GM12878 (cell line): ENCODE data around the gene CFAP61. TPM values are rescaled to one million over a fixed set of nuclear protein-coding genes. Genes with fewer than 3 reads are reported as not detected.

Experiments used
- BCL11A ChIP-seq: IDR thresholded peaks from 2 replicates; pipeline ENCODE4 v1.6.1; 2011; ENCODE audit warnings: low read depth, low read length
- BRCA1 ChIP-seq: IDR thresholded peaks from 2 replicates; pipeline ENCODE4 v1.6.1; 2011; ENCODE audit warnings: low read depth, low read length, improper control_type of control experiment
- CBFB ChIP-seq: IDR thresholded peaks from 2 replicates; pipeline ENCODE4 v1.6.1; 2016; ENCODE audit warnings: antibody characterized with exemption, low read depth
- CBX5 ChIP-seq: sonication (generic); IDR thresholded peaks from 2 replicates; pipeline ENCODE4 v1.6.1; 2016; ENCODE audit warnings: low read depth, moderate library complexity, mild to moderate bottlenecking, inconsistent platforms
- CHD4 ChIP-seq: fragments of 200-600 bp; sonication (generic); IDR thresholded peaks from 2 replicates; pipeline ENCODE4 v1.6.1; 2016; ENCODE audit warnings: mild to moderate bottlenecking
- CTCF ChIP-seq, 3 experiments: IDR thresholded peaks in 2 of 3; conservative IDR thresholded peaks in 1 of 3; 2 replicates each; pipeline ENCODE4 v1.5.1; 2011; ENCODE audit warnings: low read depth in 3 of 3, low read length in 3 of 3, mild to moderate bottlenecking in 3 of 3, control low read depth in 2 of 3, moderate library complexity in 2 of 3, inconsistent platforms in 1 of 3, mixed read lengths in 1 of 3; ENCODE audit not compliant: control insufficient read depth in 2 of 3, insufficient read depth in 1 of 3; ENCODE audit errors: extremely low read depth in 1 of 3
- IKZF2 ChIP-seq, 2 experiments: fragments of 450-650 bp; IDR thresholded peaks; 2 replicates each; pipeline ENCODE4 v1.6.1; 2017; ENCODE audit warnings: mild to moderate bottlenecking in 2 of 2, moderate library complexity in 2 of 2
- MLLT1 ChIP-seq: fragments of 450-650 bp; IDR thresholded peaks from 2 replicates; pipeline ENCODE4 v1.6.1; 2016; ENCODE audit warnings: mild to moderate bottlenecking
- NR2C2 ChIP-seq: IDR thresholded peaks from 2 replicates; pipeline ENCODE4 v1.6.1; 2011; ENCODE audit warnings: borderline replicate concordance, low read depth; ENCODE audit not compliant: control insufficient read depth, insufficient read length
- PBX3 ChIP-seq: IDR thresholded peaks from 2 replicates; pipeline ENCODE4 v1.6.1; 2011; ENCODE audit warnings: mild to moderate bottlenecking, low read depth, low read length, moderate library complexity; ENCODE audit not compliant: insufficient replicate concordance
- RFX5 ChIP-seq: IDR thresholded peaks from 2 replicates; pipeline ENCODE4 v1.6.1; 2011; ENCODE audit warnings: low read depth, low read length, improper control_type of control experiment
- STAT1 ChIP-seq: fragments of 450-650 bp; conservative IDR thresholded peaks from 2 replicates; pipeline ENCODE4 v1.6.1; 2014; ENCODE audit warnings: antibody characterized with exemption, mild to moderate bottlenecking
- polyA plus RNA-seq, 11 experiments: library from polyadenylated mRNA; depleted of rRNA in 4 of 11; unstranded in 6 of 11; stranded (reverse) in 5 of 11; fragments of >200 nt; fragmentation: Nextera tagmentation in 4 of 11; fragmentation: Illumina TruSeq in 1 of 11; extraction: Ambion mirVana in 4 of 11; extraction: Trizol in 1 of 11; gene quantifications; 1 replicate in 1 of 11; 2 replicates in 10 of 11; pipeline versions ENCODE4 v1.2.1 to v1.2.3, GENCODE V29; 2011 to 2016; ENCODE audit warnings: inconsistent platforms in 2 of 11, missing spikeins in 2 of 11, low read depth in 1 of 11
- total RNA-seq, 4 experiments: library from RNA; depleted of rRNA in 3 of 4; stranded (reverse); fragments of >200 nt in 3 of 4; fragmentation: Illumina TruSeq in 1 of 4; extraction: Trizol in 1 of 4; gene quantifications; 2 replicates each; pipeline versions ENCODE4 v1.2.1 to v1.2.3, GENCODE V29; 2013 to 2021
- TF ChIP-seq, protein P1 (sequence below): fragments of 450-650 bp; IDR thresholded peaks from 2 replicates; pipeline ENCODE4 v1.6.1; 2016; ENCODE audit warnings: mild to moderate bottlenecking, moderate library complexity, borderline replicate concordance
- TF ChIP-seq, protein P2 (sequence below): fragments of 450-650 bp; IDR thresholded peaks from 2 replicates; pipeline ENCODE4 v1.6.1; 2018; ENCODE audit warnings: borderline replicate concordance, mild to moderate bottlenecking; ENCODE audit not compliant: partially characterized antibody
- TF ChIP-seq, protein P3 (sequence below): fragments of 150-350 bp; IDR thresholded peaks from 2 replicates; pipeline ENCODE4 v1.6.1; 2016; ENCODE audit warnings: low read depth, low read length

Gene CFAP61
- total and polyA plus RNA-seq, 10 of the 15 experiments (the other 5 are each of a cell fraction or from before 2014, with no cell fraction given) = 0.11 to 0.41 (median 0.24) TPM; not detected in 7

- TF ChIP-seq CTCF (IDR thresholded peaks at IDR 0.05 in 2 of 3, conservative IDR thresholded peaks at IDR 0.05 in 1 of 3; ENCODE audit: control insufficient read depth in 2 of 3, extremely low read depth in 1 of 3, insufficient read depth in 1 of 3, low read depth in 3 of 3, low read length in 3 of 3) (no peak), NR2C2 (no peak), BCL11A (no peak), PBX3 (peak; percentile 34), CHD4 (no peak), BRCA1 (no peak), CBX5 (no peak), STAT1 (no peak), CBFB (no peak), IKZF2 (IDR thresholded peaks at IDR 0.05) (no peak), MLLT1 (peak; percentile 47; the same call in 1 of the 2 replicates), RFX5 (no peak)
- TF ChIP-seq, protein P1, sequence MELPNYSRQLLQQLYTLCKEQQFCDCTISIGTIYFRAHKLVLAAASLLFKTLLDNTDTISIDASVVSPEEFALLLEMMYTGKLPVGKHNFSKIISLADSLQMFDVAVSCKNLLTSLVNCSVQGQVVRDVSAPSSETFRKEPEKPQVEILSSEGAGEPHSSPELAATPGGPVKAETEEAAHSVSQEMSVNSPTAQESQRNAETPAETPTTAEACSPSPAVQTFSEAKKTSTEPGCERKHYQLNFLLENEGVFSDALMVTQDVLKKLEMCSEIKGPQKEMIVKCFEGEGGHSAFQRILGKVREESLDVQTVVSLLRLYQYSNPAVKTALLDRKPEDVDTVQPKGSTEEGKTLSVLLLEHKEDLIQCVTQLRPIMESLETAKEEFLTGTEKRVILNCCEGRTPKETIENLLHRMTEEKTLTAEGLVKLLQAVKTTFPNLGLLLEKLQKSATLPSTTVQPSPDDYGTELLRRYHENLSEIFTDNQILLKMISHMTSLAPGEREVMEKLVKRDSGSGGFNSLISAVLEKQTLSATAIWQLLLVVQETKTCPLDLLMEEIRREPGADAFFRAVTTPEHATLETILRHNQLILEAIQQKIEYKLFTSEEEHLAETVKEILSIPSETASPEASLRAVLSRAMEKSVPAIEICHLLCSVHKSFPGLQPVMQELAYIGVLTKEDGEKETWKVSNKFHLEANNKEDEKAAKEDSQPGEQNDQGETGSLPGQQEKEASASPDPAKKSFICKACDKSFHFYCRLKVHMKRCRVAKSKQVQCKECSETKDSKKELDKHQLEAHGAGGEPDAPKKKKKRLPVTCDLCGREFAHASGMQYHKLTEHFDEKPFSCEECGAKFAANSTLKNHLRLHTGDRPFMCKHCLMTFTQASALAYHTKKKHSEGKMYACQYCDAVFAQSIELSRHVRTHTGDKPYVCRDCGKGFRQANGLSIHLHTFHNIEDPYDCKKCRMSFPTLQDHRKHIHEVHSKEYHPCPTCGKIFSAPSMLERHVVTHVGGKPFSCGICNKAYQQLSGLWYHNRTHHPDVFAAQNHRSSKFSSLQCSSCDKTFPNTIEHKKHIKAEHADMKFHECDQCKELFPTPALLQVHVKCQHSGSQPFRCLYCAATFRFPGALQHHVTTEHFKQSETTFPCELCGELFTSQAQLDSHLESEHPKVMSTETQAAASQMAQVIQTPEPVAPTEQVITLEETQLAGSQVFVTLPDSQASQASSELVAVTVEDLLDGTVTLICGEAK = no peak
- TF ChIP-seq, protein P2, sequence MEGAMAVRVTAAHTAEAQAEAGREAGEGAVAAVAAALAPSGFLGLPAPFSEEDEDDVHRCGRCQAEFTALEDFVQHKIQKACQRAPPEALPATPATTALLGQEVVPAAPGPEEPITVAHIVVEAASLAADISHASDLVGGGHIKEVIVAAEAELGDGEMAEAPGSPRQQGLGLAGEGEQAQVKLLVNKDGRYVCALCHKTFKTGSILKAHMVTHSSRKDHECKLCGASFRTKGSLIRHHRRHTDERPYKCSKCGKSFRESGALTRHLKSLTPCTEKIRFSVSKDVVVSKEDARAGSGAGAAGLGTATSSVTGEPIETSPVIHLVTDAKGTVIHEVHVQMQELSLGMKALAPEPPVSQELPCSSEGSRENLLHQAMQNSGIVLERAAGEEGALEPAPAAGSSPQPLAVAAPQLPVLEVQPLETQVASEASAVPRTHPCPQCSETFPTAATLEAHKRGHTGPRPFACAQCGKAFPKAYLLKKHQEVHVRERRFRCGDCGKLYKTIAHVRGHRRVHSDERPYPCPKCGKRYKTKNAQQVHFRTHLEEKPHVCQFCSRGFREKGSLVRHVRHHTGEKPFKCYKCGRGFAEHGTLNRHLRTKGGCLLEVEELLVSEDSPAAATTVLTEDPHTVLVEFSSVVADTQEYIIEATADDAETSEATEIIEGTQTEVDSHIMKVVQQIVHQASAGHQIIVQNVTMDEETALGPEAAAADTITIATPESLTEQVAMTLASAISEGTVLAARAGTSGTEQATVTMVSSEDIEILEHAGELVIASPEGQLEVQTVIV = no peak
- TF ChIP-seq, protein P3, sequence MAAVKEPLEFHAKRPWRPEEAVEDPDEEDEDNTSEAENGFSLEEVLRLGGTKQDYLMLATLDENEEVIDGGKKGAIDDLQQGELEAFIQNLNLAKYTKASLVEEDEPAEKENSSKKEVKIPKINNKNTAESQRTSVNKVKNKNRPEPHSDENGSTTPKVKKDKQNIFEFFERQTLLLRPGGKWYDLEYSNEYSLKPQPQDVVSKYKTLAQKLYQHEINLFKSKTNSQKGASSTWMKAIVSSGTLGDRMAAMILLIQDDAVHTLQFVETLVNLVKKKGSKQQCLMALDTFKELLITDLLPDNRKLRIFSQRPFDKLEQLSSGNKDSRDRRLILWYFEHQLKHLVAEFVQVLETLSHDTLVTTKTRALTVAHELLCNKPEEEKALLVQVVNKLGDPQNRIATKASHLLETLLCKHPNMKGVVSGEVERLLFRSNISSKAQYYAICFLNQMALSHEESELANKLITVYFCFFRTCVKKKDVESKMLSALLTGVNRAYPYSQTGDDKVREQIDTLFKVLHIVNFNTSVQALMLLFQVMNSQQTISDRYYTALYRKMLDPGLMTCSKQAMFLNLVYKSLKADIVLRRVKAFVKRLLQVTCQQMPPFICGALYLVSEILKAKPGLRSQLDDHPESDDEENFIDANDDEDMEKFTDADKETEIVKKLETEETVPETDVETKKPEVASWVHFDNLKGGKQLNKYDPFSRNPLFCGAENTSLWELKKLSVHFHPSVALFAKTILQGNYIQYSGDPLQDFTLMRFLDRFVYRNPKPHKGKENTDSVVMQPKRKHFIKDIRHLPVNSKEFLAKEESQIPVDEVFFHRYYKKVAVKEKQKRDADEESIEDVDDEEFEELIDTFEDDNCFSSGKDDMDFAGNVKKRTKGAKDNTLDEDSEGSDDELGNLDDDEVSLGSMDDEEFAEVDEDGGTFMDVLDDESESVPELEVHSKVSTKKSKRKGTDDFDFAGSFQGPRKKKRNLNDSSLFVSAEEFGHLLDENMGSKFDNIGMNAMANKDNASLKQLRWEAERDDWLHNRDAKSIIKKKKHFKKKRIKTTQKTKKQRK = no peak
These were observed 264.9 kb downstream of the CFAP61 start (continued) for GRCh38 chr20:20317195-20317594.
